HUES64 (cell line): ENCODE measurements around the gene HLA-DMA.
"Not testable (repeated sequence)": the region's sequence is repeated elsewhere in the genome, so short reads cannot be mapped to it uniquely, and the experiment has no call there.

Source experiments
- H3K27ac ChIP-seq: 2 replicates; pipeline ENCODE4 v1.7.0; 2013; ENCODE audit warnings: low read depth, low read length, inconsistent platforms
- H3K27me3 ChIP-seq: 2 replicates; pipeline ENCODE4 v1.6.1; 2013; ENCODE audit warnings: mild to moderate bottlenecking, low read length; ENCODE audit not compliant: insufficient read depth
- H3K36me3 ChIP-seq: 2 replicates; pipeline ENCODE4 v1.6.1; 2013; ENCODE audit warnings: mild to moderate bottlenecking, low read length; ENCODE audit not compliant: insufficient read depth
- H3K4me1 ChIP-seq: 2 replicates; pipeline ENCODE4 v1.6.1; 2013; ENCODE audit warnings: mild to moderate bottlenecking, low read length, moderate library complexity; ENCODE audit not compliant: insufficient read depth
- H3K4me3 ChIP-seq: 2 replicates; pipeline ENCODE4 v1.5.1; 2013; ENCODE audit warnings: mild to moderate bottlenecking, low read length, moderate library complexity
- H3K9ac ChIP-seq: 2 replicates; pipeline ENCODE4 v1.6.1; 2013; ENCODE audit warnings: mild to moderate bottlenecking, low read depth, low read length
- H3K9me3 ChIP-seq: 2 replicates; pipeline ENCODE4 v1.6.1; 2013; ENCODE audit warnings: low read depth, low read length; ENCODE audit not compliant: insufficient read depth
- WGBS: fragments of 150-250, 120-280 bp; methylation state at CpG from one replicate; pipeline ENCODE4 v1.1.7; 2013; ENCODE audit warnings: missing lambda C conversion rate; 5-methylcytosine and 5-hydroxymethylcytosine counted together

The HLA-DMA gene

GRCh38 chr6:32949113-32949512 is 3.8 kb downstream of the HLA-DMA start:
- peaks cover 10% of the 10 kb centered on the region for H3K4me1 ChIP-seq
- no peaks in the 10 kb centered on the region for H3K36me3 ChIP-seq
- no peaks in the 10 kb centered on the region for H3K27me3 ChIP-seq
- no peak overlapping the region for H3K27ac ChIP-seq
- H3K9ac ChIP-seq: no peak overlapping the region
- 90% methylated on average over 9 of the region's 9 CpGs for WGBS
- H3K9me3 ChIP-seq: 0 out of 2 replicates have a peak, but pooled peaks cover 2% of the 10 kb centered on the region
- H3K4me3 ChIP-seq: no peak overlapping the region

- Histone ChIP-seq H3K27me3 (no peaks in the 10 kb centered on the region), H3K4me1 (peaks cover 10% of the 10 kb centered on the region; the same call in 1 of the 2 replicates), H3K9me3 (0 out of 2 replicates have a peak, but pooled peaks cover 2% of the 10 kb centered on the region), H3K9ac (no peak overlapping the region), H3K4me3 (no peak overlapping the region), H3K27ac (no peak overlapping the region), H3K36me3 (no peaks in the 10 kb centered on the region)
- 75% methylated on average over 10 of the region's 11 CpGs for WGBS
Measured at GRCh38 chr6:32947552-32948465, 5.1 kb downstream of the HLA-DMA start.

GRCh38 chr6:32946893-32947292 is 6.0 kb downstream of the HLA-DMA start:
- H3K36me3 ChIP-seq: no peaks in the 10 kb centered on the region
- H3K9ac ChIP-seq: no peak overlapping the region
- H3K27ac ChIP-seq: no peak overlapping the region
- H3K27me3 ChIP-seq: no peaks in the 10 kb centered on the region
- H3K4me3 ChIP-seq: no peak overlapping the region
- H3K9me3 ChIP-seq: 0 out of 2 replicates have a peak, but pooled peaks cover 2% of the 10 kb centered on the region
- peaks cover 4% of the 10 kb centered on the region; the same call in 1 of the 2 replicates for H3K4me1 ChIP-seq

- H3K9ac ChIP-seq: no peak overlapping the region
- H3K4me3 ChIP-seq: no peak overlapping the region
- H3K36me3 ChIP-seq: no peaks in the 10 kb centered on the region
- H3K27me3 ChIP-seq: no peaks in the 10 kb centered on the region
- H3K27ac ChIP-seq: no peak overlapping the region
- H3K4me1 ChIP-seq: peaks cover 10% of the 10 kb centered on the region; the same call in 1 of the 2 replicates
- 0 out of 2 replicates have a peak, but pooled peaks cover 2% of the 10 kb centered on the region for H3K9me3 ChIP-seq
Measured at GRCh38 chr6:32945953-32946352, 6.9 kb downstream of the HLA-DMA start.

GRCh38 chr6:32945108-32945760 is 7.7 kb downstream of the HLA-DMA start:
- Histone ChIP-seq H3K9me3 (0 out of 2 replicates have a peak, but pooled peaks cover 2% of the 10 kb centered on the region), H3K27ac (no peak overlapping the region), H3K4me1 (peaks cover 10% of the 10 kb centered on the region; the same call in 1 of the 2 replicates), H3K27me3 (no peaks in the 10 kb centered on the region), H3K9ac (no peak overlapping the region), H3K4me3 (no peak overlapping the region), H3K36me3 (no peaks in the 10 kb centered on the region)
- 90% methylated on average over 9 of the region's 9 CpGs for WGBS

- Histone ChIP-seq H3K36me3 (no peaks in the 10 kb centered on the region), H3K9me3 (0 out of 2 replicates have a peak, but pooled peaks cover 2% of the 10 kb centered on the region), H3K4me1 (peaks cover 10% of the 10 kb centered on the region; the same call in 1 of the 2 replicates), H3K9ac (no peak overlapping the region), H3K27me3 (no peaks in the 10 kb centered on the region), H3K27ac (no peak overlapping the region), H3K4me3 (no peak overlapping the region)
- 90% methylated on average over 3 of the region's 4 CpGs for WGBS
Measured at GRCh38 chr6:32943864-32944649, 8.8 kb downstream of the HLA-DMA start.

- not testable (repeated sequence) for H3K27ac ChIP-seq
Measured at GRCh38 chr6:32942555-32943123, 10.3 kb downstream of the HLA-DMA start.

GRCh38 chr6:32941214-32941768 is 11.6 kb downstream of the HLA-DMA start:
- Histone ChIP-seq H3K9me3 (0 out of 2 replicates have a peak, but pooled peaks cover 2% of the 10 kb centered on the region), H3K4me3 (no peak overlapping the region), H3K9ac (no peak overlapping the region), H3K27me3 (no peaks in the 10 kb centered on the region; the same call in 1 of the 2 replicates), H3K36me3 (no peaks in the 10 kb centered on the region), H3K27ac (no peak overlapping the region), H3K4me1 (peaks cover 6% of the 10 kb centered on the region; the same call in 1 of the 2 replicates)
- 92% methylated on average over 7 of the region's 7 CpGs for WGBS

More at GRCh38 chr6:32942555-32943123, 10.3 kb downstream of the HLA-DMA start:
- not testable (repeated sequence) for H3K27me3 ChIP-seq, H3K4me1 ChIP-seq, H3K9me3 ChIP-seq, H3K36me3 ChIP-seq, H3K9ac ChIP-seq, H3K4me3 ChIP-seq
- 94% methylated on average over 9 of the region's 9 CpGs for WGBS

GRCh38 chr6:32940656-32941213 is 12.2 kb downstream of the HLA-DMA start, which contains the start of gene HLA-DMB:
Gene HLA-DMB, minus strand, starts transcription at chr6:32941028. Its CDS starts 221 bp downstream, at chr6:32940807.
- H3K9ac ChIP-seq: no peak within 1 kb of the TSS
- peaks cover 6% of the 10 kb centered on the region; the same call in 1 of the 2 replicates for H3K4me1 ChIP-seq
- H3K9me3 ChIP-seq: no peaks in the 10 kb centered on the region
- 75% methylated on average over 9 of the region's 9 CpGs for WGBS
- peak within 1 kb of the TSS; percentile 25 for H3K4me3 ChIP-seq
- no peaks in the 10 kb centered on the region; the same call in 1 of the 2 replicates for H3K27me3 ChIP-seq
- no peaks in the 10 kb centered on the region for H3K36me3 ChIP-seq
- no peak within 1 kb of the TSS for H3K27ac ChIP-seq

- Histone ChIP-seq H3K27ac (no peak overlapping the region), H3K36me3 (no peaks in the 10 kb centered on the region), H3K4me1 (peaks cover 6% of the 10 kb centered on the region; the same call in 1 of the 2 replicates), H3K27me3 (no peaks in the 10 kb centered on the region; the same call in 1 of the 2 replicates), H3K9ac (no peak overlapping the region), H3K4me3 (no peak overlapping the region), H3K9me3 (no peaks in the 10 kb centered on the region)
- 88% methylated on average over 7 of the region's 7 CpGs for WGBS
Measured at GRCh38 chr6:32938494-32938893, 14.4 kb downstream of the HLA-DMA start.
